Stimulated activated CD8-positive, alpha-beta memory T cell treated with anti-CD3 and anti-CD28 coated beads, Interleukin-15, amount 100 ng/mL, for 4 hours (primary cell): Measurements from ENCODE around the gene GPATCH8.
"Not testable (repeated sequence)": the region's sequence is repeated elsewhere in the genome, so short reads cannot be mapped to it uniquely, and the experiment has no call there.

Experiments used
- DNase-seq, 2 donors: peaks; one replicate each; pipeline ENCODE4 v3.0.0-alpha.2; 2020; ENCODE audit warnings: low read depth in 2 of 2

GPATCH8 gene

GRCh38 chr17:44503147-44504029 is at the start of gene GPATCH8:
Gene GPATCH8, minus strand, starts transcription at chr17:44503406. Its CDS starts 36 bp downstream, at chr17:44503370.
- peak; percentile 86 to 92 for DNase-seq

- no peak for DNase-seq
Measured at GRCh38 chr17:44552361-44552760, 49.2 kb upstream of the GPATCH8 start.

GRCh38 chr17:44549686-44550085 is 46.5 kb upstream of the GPATCH8 start:
- DNase-seq = no peak

GRCh38 chr17:44548376-44549230 is 45.4 kb upstream of the GPATCH8 start:
- DNase-seq = no peak

- DNase-seq = no peak
Measured at GRCh38 chr17:44547625-44548267, 44.5 kb upstream of the GPATCH8 start.

GRCh38 chr17:44546671-44547606 is 43.7 kb upstream of the GPATCH8 start:
- DNase-seq = no peak

GRCh38 chr17:44543905-44544523 is 40.8 kb upstream of the GPATCH8 start:
- DNase-seq = no peak

GRCh38 chr17:44543213-44543904 is 40.2 kb upstream of the GPATCH8 start:
- DNase-seq = no peak

- no peak for DNase-seq
Measured at GRCh38 chr17:44541884-44542581, 38.8 kb upstream of the GPATCH8 start.

GRCh38 chr17:44540246-44541084 is 37.3 kb upstream of the GPATCH8 start:
- DNase-seq = no peak

- DNase-seq = no peak
Measured at GRCh38 chr17:44539673-44540072, 36.5 kb upstream of the GPATCH8 start.

- not testable (repeated sequence) for DNase-seq
Measured at GRCh38 chr17:44537922-44538321, 34.7 kb upstream of the GPATCH8 start.

- DNase-seq = no peak
Measured at GRCh38 chr17:44536090-44536953, 33.1 kb upstream of the GPATCH8 start.

- peak; percentile 58 to 66 for DNase-seq
Measured at GRCh38 chr17:44533533-44534246, 30.5 kb upstream of the GPATCH8 start.

- DNase-seq = no peak
Measured at GRCh38 chr17:44530896-44531418, 27.8 kb upstream of the GPATCH8 start.

- no peak for DNase-seq
Measured at GRCh38 chr17:44529864-44530263, 26.7 kb upstream of the GPATCH8 start.
